Trophoblast cell (in vitro differentiated cells and primary cell): Measurements from ENCODE around the gene PRDM9.

ENCODE experiments used
- DNase-seq, 2 donors: peaks; one replicate each; pipeline ENCODE4 v3.0.0-alpha.2; 2016
- H2AFZ ChIP-seq: 2 replicates; pipeline ENCODE4 v1.6.1; 2013; ENCODE audit warnings: low read length, moderate library complexity, mild to moderate bottlenecking; ENCODE audit not compliant: insufficient read depth, poor library complexity
- H2AK5ac ChIP-seq: 2 replicates; pipeline ENCODE4 v1.6.1; 2013; ENCODE audit warnings: mild to moderate bottlenecking, low read length
- H2BK120ac ChIP-seq: 2 replicates; pipeline ENCODE4 v1.6.1; 2013; ENCODE audit warnings: low read length, mild to moderate bottlenecking, moderate library complexity; ENCODE audit not compliant: insufficient read depth, poor library complexity
- H2BK12ac ChIP-seq: 2 replicates; pipeline ENCODE4 v1.6.1; 2013; ENCODE audit warnings: mild to moderate bottlenecking, low read length, moderate library complexity
- H2BK5ac ChIP-seq: 2 replicates; pipeline ENCODE4 v1.6.1; 2013; ENCODE audit warnings: low read length, low read depth, moderate library complexity, mild to moderate bottlenecking; ENCODE audit not compliant: poor library complexity
- H3K14ac ChIP-seq: 2 replicates; pipeline ENCODE4 v1.6.1; 2013; ENCODE audit warnings: mild to moderate bottlenecking, low read length
- H3K18ac ChIP-seq: 2 replicates; pipeline ENCODE4 v1.6.1; 2013; ENCODE audit warnings: mild to moderate bottlenecking, low read length
- H3K23ac ChIP-seq: 2 replicates; pipeline ENCODE4 v1.6.1; 2013; ENCODE audit warnings: low read length
- H3K27ac ChIP-seq: 2 replicates; pipeline ENCODE4 v1.5.1; 2013; ENCODE audit warnings: low read depth, mild to moderate bottlenecking, inconsistent platforms, low read length, moderate library complexity
- H3K27me3 ChIP-seq: 2 replicates; pipeline ENCODE4 v1.6.1; 2013; ENCODE audit warnings: inconsistent platforms, mild to moderate bottlenecking, low read length, moderate library complexity; ENCODE audit not compliant: insufficient read depth
- H3K36me3 ChIP-seq, 2 experiments: 1 replicate in 1 of 2; 2 replicates in 1 of 2; pipeline ENCODE4 v1.6.1; 2013; ENCODE audit warnings: low read length in 2 of 2, mild to moderate bottlenecking in 2 of 2, moderate library complexity in 1 of 2; ENCODE audit not compliant: insufficient read depth in 2 of 2, control insufficient read depth in 1 of 2
- H3K4ac ChIP-seq: 2 replicates; pipeline ENCODE4 v1.6.1; 2013; ENCODE audit warnings: low read depth, mild to moderate bottlenecking, low read length, moderate library complexity
- H3K4me1 ChIP-seq, 2 experiments: 1 replicate in 1 of 2; 2 replicates in 1 of 2; pipeline ENCODE4 v1.6.1; 2013; ENCODE audit warnings: low read length in 2 of 2, mild to moderate bottlenecking in 2 of 2, moderate library complexity in 1 of 2; ENCODE audit not compliant: insufficient read depth in 2 of 2, control insufficient read depth in 1 of 2
- H3K4me2 ChIP-seq: 2 replicates; pipeline ENCODE4 v1.6.1; 2013; ENCODE audit warnings: inconsistent platforms, mild to moderate bottlenecking, low read length, moderate library complexity
- H3K4me3 ChIP-seq: 2 replicates; pipeline ENCODE4 v1.5.1; 2013; ENCODE audit warnings: mild to moderate bottlenecking, low read depth, low read length, inconsistent platforms
- H3K79me1 ChIP-seq: one replicate; pipeline ENCODE4 v1.6.1; 2013; ENCODE audit warnings: low read length
- H3K79me2 ChIP-seq: 2 replicates; pipeline ENCODE4 v1.6.1; 2013; ENCODE audit warnings: low read length, mild to moderate bottlenecking; ENCODE audit not compliant: control insufficient read depth, insufficient read depth, poor library complexity
- H3K9ac ChIP-seq: 2 replicates; pipeline ENCODE4 v1.6.1; 2013; ENCODE audit warnings: mild to moderate bottlenecking, low read length
- H3K9me3 ChIP-seq: 2 replicates; pipeline ENCODE4 v1.6.1; 2013; ENCODE audit warnings: low read depth, mild to moderate bottlenecking, control low read depth, inconsistent platforms, low read length; ENCODE audit not compliant: insufficient read depth
- H4K12ac ChIP-seq: 2 replicates; pipeline ENCODE4 v1.6.1; 2013; ENCODE audit warnings: low read depth, mild to moderate bottlenecking, low read length, moderate library complexity
- H4K8ac ChIP-seq: 2 replicates; pipeline ENCODE4 v1.6.1; 2013; ENCODE audit warnings: low read depth, mild to moderate bottlenecking, low read length, moderate library complexity
- H4K91ac ChIP-seq: one replicate; pipeline ENCODE4 v1.6.1; 2013; ENCODE audit warnings: low read depth, mild to moderate bottlenecking, low read length, moderate library complexity
- WGBS: extraction: QIAGEN DNeasy Blood & Tissue Kit; methylation state at CpG from one replicate; pipeline ENCODE4 v1.1.7; 2013; ENCODE audit warnings: missing lambda C conversion rate; ENCODE audit not compliant: insufficient read length, insufficient coverage; ENCODE audit errors: extremely low coverage; 5-methylcytosine and 5-hydroxymethylcytosine counted together

Gene PRDM9

DNA sequence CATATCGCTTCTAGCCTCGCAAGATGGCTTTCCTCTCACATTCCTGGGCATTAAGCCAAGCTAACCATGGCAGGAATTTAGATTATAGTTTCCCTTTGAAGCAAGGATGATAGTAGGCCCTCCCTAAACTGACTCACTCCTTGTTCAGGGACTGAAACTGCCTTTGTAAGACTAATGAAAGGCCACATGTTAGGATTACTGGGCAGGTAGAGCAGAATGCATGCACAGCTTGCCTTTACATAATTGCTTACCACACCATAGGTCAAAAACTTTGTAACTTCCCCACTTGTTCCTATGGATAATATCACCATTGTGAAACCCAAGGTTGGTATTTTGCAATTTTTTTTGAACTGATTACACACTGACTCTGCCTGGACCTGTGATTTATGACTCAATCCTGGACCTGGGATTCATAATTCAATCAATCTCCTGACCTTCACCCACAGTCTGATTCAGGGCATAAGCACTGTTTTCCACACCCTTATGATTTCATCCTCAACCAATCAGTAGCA is 41.0 kb upstream of the PRDM9 start:
- no peak overlapping the region for H3K4me2 ChIP-seq
- H3K27me3 ChIP-seq = no peaks in the 10 kb centered on the region
- no peak overlapping the region for H3K4ac ChIP-seq
- no peak overlapping the region for H3K14ac ChIP-seq
- no peak overlapping the region for H2BK120ac ChIP-seq
- H3K79me2 ChIP-seq = no peaks in the 10 kb centered on the region
- no peak overlapping the region for H3K9ac ChIP-seq
- no peaks in the 10 kb centered on the region for H3K9me3 ChIP-seq
- no peak overlapping the region for H3K27ac ChIP-seq
- no peak overlapping the region for H3K4me3 ChIP-seq
- H3K4me1 ChIP-seq = no peaks in the 10 kb centered on the region
- WGBS = no CpG with 5 or more reads among the region's 2 CpGs
- peak; percentile 44 to 87 for DNase-seq
- H3K18ac ChIP-seq = no peak overlapping the region
- no peak overlapping the region for H2BK12ac ChIP-seq
- H2AFZ ChIP-seq = no peak overlapping the region
- no peak overlapping the region for H4K12ac ChIP-seq
- no peak overlapping the region for H2BK5ac ChIP-seq
- H3K79me1 ChIP-seq = no peaks in the 10 kb centered on the region
- no peak overlapping the region for H2AK5ac ChIP-seq
- no peak overlapping the region for H3K23ac ChIP-seq
- H4K91ac ChIP-seq = no peak overlapping the region
- H3K36me3 ChIP-seq = no peaks in the 10 kb centered on the region
- no peak overlapping the region for H4K8ac ChIP-seq

DNA sequence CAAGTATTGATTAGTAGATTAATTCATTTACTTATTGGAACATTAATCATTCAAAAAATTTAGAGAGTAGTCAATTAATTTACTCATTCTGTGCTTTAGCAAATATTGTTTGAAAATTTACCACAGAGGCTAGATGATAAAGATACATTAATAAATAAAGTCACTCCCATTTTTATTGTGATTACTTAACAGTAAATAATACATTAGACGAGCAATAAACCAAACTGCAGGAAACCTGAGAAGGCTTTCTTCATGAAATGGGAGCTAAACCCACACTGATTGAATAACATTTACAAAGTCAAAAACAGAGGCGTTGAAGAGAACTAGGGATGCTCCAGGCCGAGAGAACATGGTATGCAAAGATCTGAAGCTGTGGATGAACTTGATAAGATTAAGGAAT is 38.8 kb upstream of the PRDM9 start:
- H3K36me3 ChIP-seq = no peaks in the 10 kb centered on the region
- WGBS = no CpG with 5 or more reads among the region's 3 CpGs

DNA sequence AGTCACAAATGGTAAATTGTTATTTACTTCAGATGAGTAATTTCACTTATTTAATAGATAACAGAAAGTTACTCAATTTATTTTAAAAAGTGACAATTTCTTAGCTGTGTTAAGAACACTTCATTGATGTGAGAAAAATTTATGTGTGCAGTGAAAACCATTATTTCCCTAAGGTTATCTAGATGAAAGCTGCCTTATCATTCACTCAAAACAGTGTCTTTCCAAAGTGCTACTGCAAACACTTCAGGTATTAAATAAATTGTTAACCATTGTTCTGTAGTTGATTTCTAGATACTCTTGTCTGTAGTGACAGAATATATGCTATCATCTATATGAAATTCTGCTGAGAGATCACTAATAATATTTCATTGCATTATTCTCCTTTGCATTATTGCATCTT is 33.5 kb upstream of the PRDM9 start:
- Histone ChIP-seq H3K9me3 (no peaks in the 10 kb centered on the region), H4K8ac (no peak overlapping the region), H3K79me2 (no peaks in the 10 kb centered on the region), H2AFZ (no peak overlapping the region), H2BK120ac (no peak overlapping the region), H3K36me3 (no peaks in the 10 kb centered on the region), H3K14ac (no peak overlapping the region), H3K4me3 (no peak overlapping the region), H3K9ac (no peak overlapping the region), H2AK5ac (no peak overlapping the region), H3K23ac (no peak overlapping the region), H3K4ac (no peak overlapping the region), H4K12ac (no peak overlapping the region), H2BK12ac (no peak overlapping the region), H4K91ac (no peak overlapping the region), H3K27ac (no peak overlapping the region), H3K18ac (no peak overlapping the region), H3K27me3 (no peaks in the 10 kb centered on the region), H3K79me1 (no peaks in the 10 kb centered on the region), H2BK5ac (no peak overlapping the region), H3K4me1 (no peaks in the 10 kb centered on the region), H3K4me2 (no peak overlapping the region)
- DNase-seq = no peak

More for the DNA sequence above, 38.8 kb upstream of the PRDM9 start:
- H2BK5ac ChIP-seq = no peak overlapping the region
- H4K91ac ChIP-seq = no peak overlapping the region
- no peak overlapping the region for H4K8ac ChIP-seq
- no peak overlapping the region for H3K4me2 ChIP-seq
- no peak overlapping the region for H2AK5ac ChIP-seq
- H3K4me3 ChIP-seq = no peak overlapping the region
- H3K18ac ChIP-seq = no peak overlapping the region
- no peak overlapping the region for H3K14ac ChIP-seq
- H3K4ac ChIP-seq = no peak overlapping the region
- H3K27ac ChIP-seq = no peak overlapping the region
- no peak overlapping the region for H3K23ac ChIP-seq
- H4K12ac ChIP-seq = no peak overlapping the region
- H3K9me3 ChIP-seq = no peaks in the 10 kb centered on the region
- H3K79me2 ChIP-seq = no peaks in the 10 kb centered on the region
- DNase-seq = no peak
- no peak overlapping the region for H2BK120ac ChIP-seq
- H3K27me3 ChIP-seq = no peaks in the 10 kb centered on the region
- H3K79me1 ChIP-seq = no peaks in the 10 kb centered on the region
- no peak overlapping the region for H2BK12ac ChIP-seq
- no peaks in the 10 kb centered on the region for H3K4me1 ChIP-seq
- no peak overlapping the region for H3K9ac ChIP-seq
- H2AFZ ChIP-seq = no peak overlapping the region

DNA sequence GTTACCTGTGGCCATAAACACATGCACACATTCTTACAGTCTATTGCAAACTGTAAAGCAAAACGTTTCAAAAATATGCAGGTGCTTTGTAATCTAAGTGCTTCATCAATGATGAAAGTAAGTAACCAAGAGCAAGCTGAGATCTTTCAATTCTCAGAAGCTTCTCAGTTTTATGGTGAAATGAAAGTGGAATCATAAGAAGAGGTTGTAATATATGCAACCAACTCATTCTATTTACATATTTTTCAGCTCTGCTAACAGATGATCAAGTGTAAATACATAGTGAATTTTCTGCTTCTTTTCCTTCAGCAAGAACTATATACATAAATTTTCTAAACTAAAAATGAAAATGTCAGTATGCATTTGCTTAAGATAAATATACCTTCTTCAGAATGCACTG is 33.1 kb upstream of the PRDM9 start:
- H3K4me1 ChIP-seq = no peaks in the 10 kb centered on the region
- H2BK120ac ChIP-seq = no peak overlapping the region
- no peak overlapping the region for H3K18ac ChIP-seq
- no peak overlapping the region for H2BK5ac ChIP-seq
- no peak overlapping the region for H2AK5ac ChIP-seq
- H3K4ac ChIP-seq = no peak overlapping the region
- H3K4me2 ChIP-seq = no peak overlapping the region
- no peak overlapping the region for H4K12ac ChIP-seq
- no peaks in the 10 kb centered on the region for H3K79me2 ChIP-seq
- H3K9ac ChIP-seq = no peak overlapping the region
- no peak overlapping the region for H3K4me3 ChIP-seq
- no peak overlapping the region for H2BK12ac ChIP-seq
- H4K91ac ChIP-seq = no peak overlapping the region
- no peak overlapping the region for H3K23ac ChIP-seq
- no peak overlapping the region for H3K27ac ChIP-seq
- no peaks in the 10 kb centered on the region for H3K27me3 ChIP-seq
- WGBS = no CpG with 5 or more reads among the region's 1 CpG
- no peaks in the 10 kb centered on the region for H3K79me1 ChIP-seq
- no peak for DNase-seq
- H3K9me3 ChIP-seq = no peaks in the 10 kb centered on the region
- no peak overlapping the region for H3K14ac ChIP-seq
- no peak overlapping the region for H4K8ac ChIP-seq
- no peak overlapping the region for H2AFZ ChIP-seq
- H3K36me3 ChIP-seq = no peaks in the 10 kb centered on the region
